Activated CD4-positive, alpha-beta T cell treated with anti-CD3 and anti-CD28 coated beads, Interleukin-2, amount 50 U/mL, for 4 hours (primary cell): ENCODE results near the gene MRPS9.

ENCODE experiments used
- DNase-seq, 2 experiments: peaks; one replicate each; pipeline ENCODE4 v3.0.0-alpha.2; 2020

MRPS9 gene

GRCh38 chr2:105125920-105126319 lies 88.1 kb downstream of the MRPS9 start:
- no peak for DNase-seq

- DNase-seq, result no peak
These were observed 88.5 kb downstream of the MRPS9 start for GRCh38 chr2:105126336-105126735.

GRCh38 chr2:105127289-105127915 lies 89.5 kb downstream of the MRPS9 start:
- no peak for DNase-seq

- DNase-seq, result no peak
These were observed 91.9 kb downstream of the MRPS9 start for GRCh38 chr2:105129722-105130232.

- DNase-seq, result no peak
These were observed 92.7 kb downstream of the MRPS9 start for GRCh38 chr2:105130546-105130945.

- no peak for DNase-seq
These were observed 96.2 kb downstream of the MRPS9 start for GRCh38 chr2:105134081-105134480.

GRCh38 chr2:105135436-105135835 lies 97.6 kb downstream of the MRPS9 start:
- no peak for DNase-seq

- no peak for DNase-seq
These were observed 98.5 kb downstream of the MRPS9 start for GRCh38 chr2:105136394-105136793.

- no peak for DNase-seq
These were observed 100.8 kb downstream of the MRPS9 start for GRCh38 chr2:105138643-105139042.

GRCh38 chr2:105139556-105140239 lies 101.8 kb downstream of the MRPS9 start:
- DNase-seq, result no peak

GRCh38 chr2:105140240-105140568 lies 102.3 kb downstream of the MRPS9 start:
- DNase-seq, result no peak

GRCh38 chr2:105141099-105141614 lies 103.3 kb downstream of the MRPS9 start:
- DNase-seq, result no peak

- no peak for DNase-seq
These were observed 104.4 kb downstream of the MRPS9 start for GRCh38 chr2:105142239-105142638.

GRCh38 chr2:105143094-105143466 lies 105.2 kb downstream of the MRPS9 start:
- DNase-seq, result no peak

GRCh38 chr2:105143467-105144151 lies 105.7 kb downstream of the MRPS9 start:
- peak in 1 of 2 experiments; percentile 4 for DNase-seq

- no peak for DNase-seq
These were observed 106.5 kb downstream of the MRPS9 start for GRCh38 chr2:105144152-105144940.

- no peak for DNase-seq
These were observed 107.1 kb downstream of the MRPS9 start for GRCh38 chr2:105144941-105145300.

- no peak for DNase-seq
These were observed 111.4 kb downstream of the MRPS9 start for GRCh38 chr2:105149272-105149671.
